Measurements from ENCODE around the gene AHI1. TPM values are rescaled to one million over a fixed set of nuclear protein-coding genes. Genes with fewer than 3 reads are reported as not detected.
"Not testable (repeated sequence)": the region's sequence is repeated elsewhere in the genome, so short reads cannot be mapped to it uniquely, and the experiment has no call there.

The AHI1 gene
- total RNA-seq, 2 experiments from 2014 or later = 21.4 to 33.9 TPM

DNA sequence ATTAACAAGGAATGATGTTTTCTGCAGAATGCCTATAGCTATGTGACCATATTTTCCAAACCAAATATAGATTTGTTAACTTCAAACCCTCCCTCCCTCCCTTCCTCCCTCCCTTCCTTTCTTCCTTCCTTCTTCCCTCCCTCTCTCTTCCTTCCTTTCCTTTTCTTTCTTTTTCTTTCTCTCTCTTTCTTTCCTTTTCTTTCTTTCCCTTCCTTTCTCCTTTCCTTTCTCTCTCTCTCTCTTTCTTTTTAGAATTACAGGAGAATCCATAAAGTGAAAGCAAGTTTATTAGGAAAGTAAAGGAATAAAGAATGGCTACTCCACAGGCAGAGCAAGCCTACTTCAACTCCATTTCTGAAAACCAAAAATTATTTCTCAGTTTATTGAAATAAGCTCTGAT, 153.0 kb downstream of the AHI1 start:
- ChIA-PET POLR2A (interaction anchor here (0.6 to 1.6 kb wide), 4 partner anchors 9 to 138 kb away, joined by 3 to 8 read pairs (median 4); no protein-coding TSS in a partner anchor), CTCF (ENCODE audit: unreplicated experiment) (interaction anchor here (0.6 kb wide), 1 partner anchor 259 kb away, joined by 3 read pairs; no protein-coding TSS in a partner anchor)
- peaks cover 18% of the 10 kb centered on the region for H3K4me1 ChIP-seq (ENCODE audit: insufficient read depth, low read length, poor library complexity, severe bottlenecking)
- H3K9me3 ChIP-seq (ENCODE audit: low read length) = 0 out of 2 replicates have a peak, but pooled peaks cover 4% of the 10 kb centered on the region
- TF ChIP-seq, protein P1, sequence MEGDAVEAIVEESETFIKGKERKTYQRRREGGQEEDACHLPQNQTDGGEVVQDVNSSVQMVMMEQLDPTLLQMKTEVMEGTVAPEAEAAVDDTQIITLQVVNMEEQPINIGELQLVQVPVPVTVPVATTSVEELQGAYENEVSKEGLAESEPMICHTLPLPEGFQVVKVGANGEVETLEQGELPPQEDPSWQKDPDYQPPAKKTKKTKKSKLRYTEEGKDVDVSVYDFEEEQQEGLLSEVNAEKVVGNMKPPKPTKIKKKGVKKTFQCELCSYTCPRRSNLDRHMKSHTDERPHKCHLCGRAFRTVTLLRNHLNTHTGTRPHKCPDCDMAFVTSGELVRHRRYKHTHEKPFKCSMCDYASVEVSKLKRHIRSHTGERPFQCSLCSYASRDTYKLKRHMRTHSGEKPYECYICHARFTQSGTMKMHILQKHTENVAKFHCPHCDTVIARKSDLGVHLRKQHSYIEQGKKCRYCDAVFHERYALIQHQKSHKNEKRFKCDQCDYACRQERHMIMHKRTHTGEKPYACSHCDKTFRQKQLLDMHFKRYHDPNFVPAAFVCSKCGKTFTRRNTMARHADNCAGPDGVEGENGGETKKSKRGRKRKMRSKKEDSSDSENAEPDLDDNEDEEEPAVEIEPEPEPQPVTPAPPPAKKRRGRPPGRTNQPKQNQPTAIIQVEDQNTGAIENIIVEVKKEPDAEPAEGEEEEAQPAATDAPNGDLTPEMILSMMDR (conservative IDR thresholded peaks at IDR 0.05; ENCODE audit: low read length) = no peak
- TF ChIP-seq EZH2phosphoT487 (IDR thresholded peaks at IDR 0.05; ENCODE audit: borderline replicate concordance, low read depth, low read length) = no peak
- no peaks in the 10 kb centered on the region for H3K9me2 ChIP-seq (ENCODE audit: insufficient read depth, low read length)
- DNase-seq (ENCODE audit: low spot score) = no peak
- H3K79me2 ChIP-seq (ENCODE audit: insufficient read depth, low read depth, low read length) = no peaks in the 10 kb centered on the region
- H3K36me3 ChIP-seq (ENCODE audit: insufficient read depth, low read length) = no peaks in the 10 kb centered on the region
- H3K4me2 ChIP-seq (ENCODE audit: low read length) = no peak overlapping the region
- H2AFZ ChIP-seq (ENCODE audit: low read length) = no peak overlapping the region
- no peak overlapping the region for H3K4me3 ChIP-seq (ENCODE audit: low read depth, low read length, poor library complexity, severe bottlenecking)
- intact Hi-C loops (cut with micrococcal nuclease; ENCODE audit: unreplicated experiment) = no loop called here
- no peak overlapping the region for H3K27ac ChIP-seq (ENCODE audit: low read depth, low read length, poor library complexity, severe bottlenecking)
- BruUV-seq (replicated peaks) = no TSS peak
- H4K20me1 ChIP-seq (ENCODE audit: insufficient read depth, low read length) = no peaks in the 10 kb centered on the region

DNA sequence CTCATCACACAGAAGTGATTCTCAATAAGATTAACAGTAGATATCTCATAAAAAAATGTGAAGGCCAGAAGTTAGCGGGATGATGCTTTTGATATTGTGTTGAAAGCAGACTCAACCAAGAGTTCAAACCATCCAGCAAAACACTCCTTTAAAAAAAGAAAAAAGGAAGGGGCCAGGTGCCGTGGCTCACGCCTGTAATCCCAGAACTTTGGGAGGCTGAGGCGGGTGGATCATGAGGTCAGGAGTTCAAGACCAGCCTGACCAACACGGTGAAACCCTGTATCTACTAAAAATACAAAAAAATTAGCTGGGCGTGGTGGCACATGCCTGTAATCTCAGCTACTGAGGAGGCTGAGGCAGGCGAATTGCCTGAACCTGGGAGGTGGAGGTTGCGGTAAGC, 157.6 kb downstream of the AHI1 start:
- H3K4me2 ChIP-seq (ENCODE audit: low read length); H3K9me2 ChIP-seq (ENCODE audit: insufficient read depth, low read length); intact Hi-C loops (cut with micrococcal nuclease; ENCODE audit: unreplicated experiment); CTCF ChIA-PET (ENCODE audit: unreplicated experiment); DNase-seq (ENCODE audit: low spot score); H2AFZ ChIP-seq (ENCODE audit: low read length); H3K4me1 ChIP-seq (ENCODE audit: insufficient read depth, low read length, poor library complexity, severe bottlenecking); H3K27ac ChIP-seq (ENCODE audit: low read depth, low read length, poor library complexity, severe bottlenecking); H4K20me1 ChIP-seq (ENCODE audit: insufficient read depth, low read length); H3K79me2 ChIP-seq (ENCODE audit: insufficient read depth, low read depth, low read length); H3K4me3 ChIP-seq (ENCODE audit: low read depth, low read length, poor library complexity, severe bottlenecking); POLR2A ChIA-PET; H3K36me3 ChIP-seq (ENCODE audit: insufficient read depth, low read length); BruUV-seq (replicated peaks); H3K9me3 ChIP-seq (ENCODE audit: low read length): not testable (repeated sequence)

DNA sequence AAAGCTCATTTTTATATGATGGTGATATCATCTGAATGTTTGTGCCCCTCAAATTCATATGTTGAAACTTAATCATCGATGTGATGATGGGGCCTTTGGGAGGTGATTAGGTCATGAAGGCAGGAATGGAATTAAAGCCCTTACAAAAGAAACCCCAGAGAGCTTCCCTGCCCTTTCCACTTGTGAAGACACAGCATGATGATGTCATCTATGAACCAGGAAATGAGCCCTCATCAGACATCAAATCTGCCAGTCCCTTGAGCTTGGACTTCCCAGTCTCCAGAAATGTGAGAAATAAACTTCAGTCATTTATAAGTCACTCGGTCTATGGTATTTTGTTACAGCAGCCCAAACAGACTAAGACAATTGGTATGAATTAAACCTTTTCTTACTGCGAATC, 163.4 kb downstream of the AHI1 start:
- CTCF ChIA-PET (ENCODE audit: unreplicated experiment) = no interaction called here
- Histone ChIP-seq H3K36me3 (ENCODE audit: insufficient read depth, low read length) (no peaks in the 10 kb centered on the region), H3K4me1 (ENCODE audit: insufficient read depth, low read length, poor library complexity, severe bottlenecking) (no peaks in the 10 kb centered on the region), H2AFZ (ENCODE audit: low read length) (peak overlapping the region; percentile 25; the same call in 1 of the 2 replicates), H3K27ac (ENCODE audit: low read depth, low read length, poor library complexity, severe bottlenecking) (no peak overlapping the region), H3K4me3 (ENCODE audit: low read depth, low read length, poor library complexity, severe bottlenecking) (no peak overlapping the region), H3K9me3 (ENCODE audit: low read length) (no peaks in the 10 kb centered on the region), H4K20me1 (ENCODE audit: insufficient read depth, low read length) (no peaks in the 10 kb centered on the region), H3K79me2 (ENCODE audit: insufficient read depth, low read depth, low read length) (no peaks in the 10 kb centered on the region), H3K4me2 (ENCODE audit: low read length) (no peak overlapping the region), H3K9me2 (ENCODE audit: insufficient read depth, low read length) (no peaks in the 10 kb centered on the region)
- intact Hi-C loops (cut with micrococcal nuclease; ENCODE audit: unreplicated experiment) = no loop called here
- TF ChIP-seq, protein P1 (conservative IDR thresholded peaks at IDR 0.05; ENCODE audit: low read length) = no peak
- no peak for TF ChIP-seq EZH2phosphoT487 (IDR thresholded peaks at IDR 0.05; ENCODE audit: borderline replicate concordance, low read depth, low read length)
- DNase-seq (ENCODE audit: low spot score) = no peak
- BruUV-seq (replicated peaks) = no TSS peak
- POLR2A ChIA-PET = interaction anchor here (0.7 to 1.1 kb wide), 6 partner anchors 8 to 497 kb away, joined by 3 to 4 read pairs (median 3); no protein-coding TSS in a partner anchor
